ENCODE results near the gene ARHGAP28. TPM values are rescaled to one million over a fixed set of nuclear protein-coding genes. Genes with fewer than 3 reads are reported as not detected.

Gene ARHGAP28
- total RNA-seq, 1 experiment from 2014 or later: 9.2 TPM

GRCh38 chr18:6962571-6963451 is 233.3 kb downstream of the ARHGAP28 start:
- Histone ChIP-seq H3K4ac (ENCODE audit: low read depth, low read length) (no peak overlapping the region), H3K23ac (ENCODE audit: insufficient read length, low read depth, low read length) (no peak overlapping the region), H4K8ac (replicated peaks; ENCODE audit: insufficient read length, low read depth, low read length) (no peak overlapping the region), H3K18ac (ENCODE audit: insufficient read length, low read depth, low read length) (no peak overlapping the region), H3K79me1 (ENCODE audit: insufficient read depth, low read depth, low read length, poor library complexity, severe bottlenecking) (no peaks in the 10 kb centered on the region), H2AFZ (ENCODE audit: low read length) (no peak overlapping the region), H3K4me2 (ENCODE audit: insufficient read depth, insufficient read length, low read length) (no peak overlapping the region), H3T11ph (ENCODE audit: low read length) (no peak overlapping the region), H2BK15ac (ENCODE audit: low read depth, low read length) (no peak overlapping the region), H3K27ac (ENCODE audit: insufficient read length, low read depth, low read length) (no peak overlapping the region), H3K9ac (ENCODE audit: extremely low read depth, insufficient read length, low read length) (no peak overlapping the region), H2BK5ac (ENCODE audit: insufficient read length, low read length) (no peak overlapping the region), H3K4me1 (ENCODE audit: insufficient read depth, low read length) (no peaks in the 10 kb centered on the region), H2BK120ac (ENCODE audit: low read depth, low read length, poor library complexity, severe bottlenecking) (no peak overlapping the region), H3K23me2 (ENCODE audit: insufficient read length, low read depth, low read length, poor library complexity, severe bottlenecking) (no peaks in the 10 kb centered on the region), H3K14ac (ENCODE audit: insufficient read depth, low read length) (no peak overlapping the region), H2BK12ac (ENCODE audit: insufficient read length, low read depth, low read length) (no peak overlapping the region), H4K5ac (ENCODE audit: insufficient read length, low read depth, low read length) (no peak overlapping the region), H2BK20ac (ENCODE audit: low read depth, low read length, poor library complexity, severe bottlenecking) (no peak overlapping the region), H4K20me1 (ENCODE audit: control insufficient read depth, insufficient read depth, insufficient read length) (no peaks in the 10 kb centered on the region), H3K27me3 (ENCODE audit: insufficient read depth, low read length) (no peaks in the 10 kb centered on the region), H3K79me2 (ENCODE audit: insufficient read depth, low read length) (no peaks in the 10 kb centered on the region), H3K56ac (ENCODE audit: insufficient read length, low read depth, low read length) (no peak overlapping the region), H3K9me3 (ENCODE audit: control insufficient read depth, low read depth, low read length) (no peaks in the 10 kb centered on the region), H4K91ac (ENCODE audit: insufficient read length, low read depth, low read length) (no peak overlapping the region), H2AK5ac (ENCODE audit: insufficient read length, low read length) (no peak overlapping the region)
- DNase-seq: no peak
- peaks cover 4 to 7% of the 10 kb centered on the region in 2 experiments for H3K9me3 Mint-ChIP-seq
- no peaks in the 10 kb centered on the region; the same call in 1 of the 2 replicates for H3K27me3 Mint-ChIP-seq (ENCODE audit: low read depth)
- no peaks in the 10 kb centered on the region for H3K4me1 Mint-ChIP-seq
- peaks cover 45 to 62% (median 50%) of the 10 kb centered on the region in 3 experiments for H3K36me3 Mint-ChIP-seq (ENCODE audit: insufficient read depth in 1 of 3, low read depth in 3 of 3)
- H3K4me3 Mint-ChIP-seq: no peak overlapping the region
- no peak for TF ChIP-seq CTCF (conservative IDR thresholded peaks at IDR 0.05)
- peak overlapping the region in 2 of 3 experiments; percentile 36 to 79; a peak in 4 of 7 replicates for H3K27ac Mint-ChIP-seq
- WGBS (ENCODE audit: extremely low coverage, insufficient read length, low lambda C conversion rate): no CpG with 5 or more reads among the region's 9 CpGs
